Measurements from ENCODE around the gene CHL1. TPM values are rescaled to one million over a fixed set of nuclear protein-coding genes. Genes with fewer than 3 reads are reported as not detected.

The CHL1 gene
- polyA plus RNA-seq, 5 donors: 1.5 to 2.5 (median 1.9) TPM

DNA sequence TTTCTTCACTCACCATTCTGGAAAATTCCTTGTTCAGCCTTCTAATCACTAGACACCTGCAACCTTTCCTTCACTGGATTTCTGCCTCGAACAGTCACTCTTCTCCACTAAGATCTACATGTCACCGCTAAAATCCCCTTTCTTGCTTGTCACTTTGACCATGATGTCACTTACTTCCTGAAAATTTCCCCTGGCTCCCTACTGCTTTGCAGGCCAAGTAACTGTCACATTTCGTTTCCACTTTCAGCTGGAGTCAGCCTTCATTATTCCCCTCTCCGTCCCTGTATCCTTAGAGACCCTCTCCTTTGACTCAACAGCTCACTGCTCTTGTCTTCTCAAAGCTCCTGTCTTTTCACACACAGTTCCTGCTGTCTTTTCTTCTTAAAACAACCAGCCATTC, 15.9 kb downstream of the CHL1 start:
- DNase-seq: no peak

DNA sequence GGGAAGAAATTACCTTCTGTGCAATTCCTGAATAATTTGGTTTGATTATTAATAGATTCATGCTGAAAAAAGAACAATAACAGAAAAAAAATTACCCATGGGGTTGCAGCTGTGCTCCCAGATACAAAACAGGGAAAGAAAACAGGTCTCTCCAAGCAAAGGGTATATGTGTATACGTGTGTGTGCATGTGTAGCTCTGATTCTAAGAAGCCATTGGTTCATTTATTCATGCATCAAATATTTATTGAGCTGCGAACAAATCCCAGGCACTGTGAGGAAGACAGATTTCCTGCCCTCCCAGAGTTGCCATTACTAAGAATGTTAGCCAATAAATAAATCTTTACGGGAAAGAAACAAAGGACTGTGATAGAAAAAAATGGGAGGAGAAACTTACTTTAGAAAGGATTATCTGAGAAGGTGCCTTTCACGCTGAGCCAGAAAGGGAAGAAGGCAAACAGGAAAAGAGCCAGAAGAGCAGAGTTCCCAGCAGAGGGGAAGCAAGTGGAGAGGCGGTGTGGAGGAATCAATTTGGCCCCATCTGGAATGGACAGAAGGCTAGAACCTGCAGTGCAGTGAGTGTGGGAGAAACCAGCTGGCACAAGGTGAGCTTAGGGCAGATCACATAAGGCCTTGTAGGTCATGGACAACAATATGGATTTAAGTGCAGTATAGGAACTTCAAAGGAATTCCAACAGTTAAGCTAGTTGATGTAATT, 20.7 kb downstream of the CHL1 start:
- DNase-seq: no peak

DNA sequence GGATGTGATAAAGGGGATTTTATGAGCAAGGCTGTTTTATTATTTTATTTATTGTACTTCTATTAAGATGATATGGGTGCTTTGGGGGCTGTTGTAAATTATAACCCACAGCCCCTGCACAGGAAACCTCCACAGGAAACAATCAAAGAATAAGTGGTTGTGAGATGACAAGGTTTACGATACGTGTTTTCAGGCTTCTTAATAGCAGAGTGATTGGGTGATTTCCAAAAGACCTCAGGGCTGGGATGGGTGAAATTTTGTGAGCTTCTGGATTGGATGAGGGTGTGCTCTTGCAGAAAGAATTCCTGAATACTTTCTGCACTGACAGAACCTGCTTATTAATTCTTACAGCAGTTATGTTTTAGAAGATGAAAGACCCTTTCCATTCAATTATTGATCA, 21.4 kb downstream of the CHL1 start:
- no peak for DNase-seq

DNA sequence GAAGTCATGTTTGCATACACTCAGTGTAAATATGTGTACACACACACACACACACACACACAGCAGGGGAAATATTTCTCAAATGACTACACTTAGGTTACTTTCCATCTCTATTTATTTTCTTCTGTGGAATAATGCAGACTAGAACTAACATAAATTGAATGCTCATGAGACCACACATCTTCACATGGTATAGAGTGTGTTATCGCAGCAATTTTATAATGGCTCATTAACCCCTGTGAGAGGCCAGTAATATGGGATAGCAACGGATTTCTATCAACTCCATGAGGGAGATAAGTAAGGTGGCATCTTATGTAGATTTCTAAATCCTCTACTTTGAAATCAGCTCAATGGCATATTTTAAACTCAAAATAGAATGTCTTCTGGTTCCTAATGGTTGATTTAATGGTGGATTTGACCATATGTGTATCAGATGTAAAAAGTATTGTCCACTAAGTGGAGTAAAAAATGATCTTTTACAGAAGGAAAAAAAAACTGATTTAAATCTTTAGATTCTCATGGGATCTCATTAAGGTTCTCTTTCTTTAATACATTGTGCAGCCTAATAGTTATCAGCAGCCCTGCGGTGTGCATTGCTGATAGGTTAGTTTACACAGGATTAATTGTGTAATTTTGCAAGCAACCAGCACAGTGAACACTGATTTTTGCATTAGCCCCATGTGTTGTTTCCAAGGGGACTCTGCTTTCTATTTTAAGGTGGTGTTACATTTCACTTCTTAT, 32.0 kb downstream of the CHL1 start:
- DNase-seq: no peak

DNA sequence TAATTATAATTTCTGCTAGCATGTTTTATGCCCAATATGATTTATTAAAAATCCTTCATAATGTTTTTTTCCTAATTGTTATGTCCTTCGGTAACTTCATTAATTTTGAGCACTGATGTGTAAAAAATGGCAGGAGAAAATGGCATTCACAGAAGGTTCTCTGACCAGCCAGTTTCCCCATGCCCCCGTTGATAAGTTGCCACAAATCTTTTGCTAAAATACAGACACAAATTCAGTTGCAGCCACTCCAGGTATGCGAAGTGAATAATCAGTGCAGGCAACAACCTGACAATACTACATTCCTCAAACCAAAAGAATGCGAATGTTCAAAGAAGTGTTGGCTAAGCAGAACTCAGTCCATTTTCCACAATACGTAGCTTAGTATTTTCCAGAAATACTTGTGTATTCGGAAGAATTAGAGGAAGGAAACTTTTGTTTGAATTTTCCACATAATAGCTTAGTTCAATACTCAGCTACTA, 32.7 kb downstream of the CHL1 start:
- DNase-seq: no peak

DNA sequence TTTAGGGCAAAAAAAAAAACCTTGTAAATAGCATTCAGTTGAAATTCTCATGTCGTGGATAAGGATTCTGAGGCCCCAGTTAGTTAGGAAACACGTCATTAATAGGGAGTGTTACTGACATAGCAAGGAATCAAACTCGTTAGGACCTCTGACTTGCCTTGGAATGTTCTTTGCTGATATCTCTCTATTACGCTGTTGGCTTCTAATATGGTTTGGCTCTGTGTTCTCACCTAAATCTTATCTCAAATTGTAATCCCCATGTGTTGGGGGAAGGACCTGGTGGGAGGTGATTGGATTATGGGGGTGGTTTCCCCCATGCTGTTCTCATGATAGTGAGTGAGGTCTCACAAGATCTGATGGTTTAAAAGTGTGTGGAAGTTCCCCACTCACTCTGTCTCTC, 40.3 kb downstream of the CHL1 start:
- no peak for DNase-seq

DNA sequence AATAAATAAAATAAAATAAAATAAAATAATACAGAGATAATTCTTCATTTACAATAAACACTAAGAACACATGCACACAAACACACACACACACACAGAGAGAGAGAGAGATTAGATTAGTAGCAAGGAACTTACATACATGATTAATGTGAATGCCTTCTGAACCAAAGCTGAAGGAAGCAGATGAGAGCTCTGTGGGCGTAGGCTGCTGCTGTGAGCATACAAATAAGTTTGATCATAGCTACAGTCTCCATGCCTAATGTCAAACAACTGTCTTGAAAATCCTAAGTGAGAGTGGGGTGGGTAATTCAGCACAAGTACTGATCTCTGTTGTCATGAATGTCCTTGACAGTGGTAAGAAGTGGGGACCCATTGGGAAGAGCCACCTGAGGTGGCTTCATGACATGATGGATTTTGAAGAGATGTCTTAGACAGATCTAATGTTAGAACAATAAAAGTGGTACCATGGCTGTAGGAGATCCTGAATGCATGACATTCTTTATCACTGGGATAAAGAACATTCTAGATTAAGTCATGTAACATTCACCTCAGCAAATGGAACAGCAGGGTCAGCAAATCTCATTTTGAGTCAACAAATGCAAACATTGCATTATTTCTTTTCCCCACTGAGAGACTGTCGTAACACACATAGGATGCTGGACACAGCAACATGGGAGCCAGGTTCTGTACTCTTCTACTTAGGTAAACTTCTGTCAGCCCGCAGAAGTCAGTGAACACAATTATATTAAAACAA, 46.2 kb downstream of the CHL1 start:
- DNase-seq: no peak

DNA sequence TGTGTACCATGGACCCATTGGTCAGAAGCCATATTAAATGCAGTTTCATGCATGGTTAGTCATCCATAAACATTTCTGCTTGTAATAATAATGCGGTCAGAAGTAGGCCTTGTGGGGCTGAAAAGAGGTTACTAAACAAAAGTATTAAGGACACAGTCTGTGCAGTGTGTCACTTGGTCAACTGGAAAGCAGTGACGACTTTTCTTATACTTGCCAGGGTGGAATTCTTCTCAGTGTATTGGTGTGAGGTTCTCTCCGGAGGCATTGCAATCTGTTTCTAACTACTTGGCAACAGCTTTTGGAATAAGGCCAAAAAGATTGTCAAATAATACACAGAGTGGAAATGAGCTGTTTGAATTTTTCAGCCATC, 46.8 kb downstream of the CHL1 start:
- peak; percentile 70 to 73 for DNase-seq

DNA sequence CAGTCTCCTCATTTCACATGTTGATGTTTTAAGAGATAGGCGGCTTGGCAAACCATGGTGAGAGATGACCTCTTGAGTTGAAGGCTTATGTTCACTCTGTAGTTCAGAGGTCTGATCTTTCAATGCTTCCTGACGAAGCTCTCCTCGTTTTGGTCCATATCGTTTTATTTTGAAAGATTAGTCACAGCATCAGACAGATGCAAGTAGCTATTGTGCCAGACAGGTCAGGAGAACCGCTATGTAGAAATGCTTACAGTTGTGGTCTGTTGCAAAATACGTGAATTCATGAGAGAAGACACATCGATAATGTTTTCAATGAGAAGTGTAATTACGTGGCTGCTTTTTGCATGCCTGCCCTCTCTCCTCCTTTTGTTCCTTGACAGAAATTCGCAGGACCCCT, 47.5 kb downstream of the CHL1 start:
- no peak for DNase-seq

DNA sequence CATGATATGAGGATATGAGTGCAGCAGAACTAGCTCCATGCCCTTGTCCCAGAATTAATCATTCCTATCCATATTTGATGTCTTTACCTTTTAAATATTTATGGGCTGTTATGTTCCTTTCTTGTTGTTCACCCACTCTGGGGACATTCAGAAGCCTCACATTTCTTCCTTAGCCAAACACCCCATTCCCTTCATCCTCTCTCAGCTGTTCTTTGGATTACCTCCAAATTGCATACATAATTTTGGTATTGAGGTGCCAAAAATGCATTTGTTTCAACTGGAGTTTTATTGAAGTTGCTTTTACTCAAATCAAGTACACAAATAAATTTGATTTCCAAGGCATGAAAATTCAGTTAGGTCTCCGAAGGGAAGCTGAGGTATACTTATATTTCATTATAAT, 51.4 kb downstream of the CHL1 start:
- no peak for DNase-seq

DNA sequence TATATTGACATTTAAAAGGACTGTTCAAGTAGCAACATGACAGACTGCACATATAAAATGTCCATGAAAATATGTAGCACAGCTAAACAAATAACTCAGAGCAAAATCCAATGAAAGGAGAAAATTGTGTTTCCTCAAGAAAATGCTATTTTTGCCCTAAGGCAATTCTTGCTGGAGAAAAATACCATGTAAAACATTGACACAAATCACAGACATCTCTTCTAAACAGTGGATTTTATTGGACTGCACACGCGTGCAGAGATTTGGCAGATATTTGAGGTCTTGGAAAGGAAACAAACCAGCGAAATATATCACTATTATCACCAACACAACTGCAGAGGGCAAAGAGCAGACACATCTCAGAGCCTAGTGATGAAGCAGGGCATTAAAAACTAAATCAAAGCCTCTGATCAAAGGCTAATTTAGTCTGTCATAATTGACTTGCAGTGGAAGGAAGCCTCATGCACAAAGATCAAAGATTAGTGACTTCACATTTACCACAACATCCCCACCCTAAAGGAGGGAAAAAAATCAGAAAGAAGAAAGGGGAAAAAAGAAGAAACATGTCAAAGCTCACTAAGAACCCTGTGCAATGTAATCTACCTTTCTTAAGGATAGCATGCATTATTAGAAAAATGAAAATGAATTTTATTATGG, 52.4 kb downstream of the CHL1 start:
- DNase-seq: no peak

DNA sequence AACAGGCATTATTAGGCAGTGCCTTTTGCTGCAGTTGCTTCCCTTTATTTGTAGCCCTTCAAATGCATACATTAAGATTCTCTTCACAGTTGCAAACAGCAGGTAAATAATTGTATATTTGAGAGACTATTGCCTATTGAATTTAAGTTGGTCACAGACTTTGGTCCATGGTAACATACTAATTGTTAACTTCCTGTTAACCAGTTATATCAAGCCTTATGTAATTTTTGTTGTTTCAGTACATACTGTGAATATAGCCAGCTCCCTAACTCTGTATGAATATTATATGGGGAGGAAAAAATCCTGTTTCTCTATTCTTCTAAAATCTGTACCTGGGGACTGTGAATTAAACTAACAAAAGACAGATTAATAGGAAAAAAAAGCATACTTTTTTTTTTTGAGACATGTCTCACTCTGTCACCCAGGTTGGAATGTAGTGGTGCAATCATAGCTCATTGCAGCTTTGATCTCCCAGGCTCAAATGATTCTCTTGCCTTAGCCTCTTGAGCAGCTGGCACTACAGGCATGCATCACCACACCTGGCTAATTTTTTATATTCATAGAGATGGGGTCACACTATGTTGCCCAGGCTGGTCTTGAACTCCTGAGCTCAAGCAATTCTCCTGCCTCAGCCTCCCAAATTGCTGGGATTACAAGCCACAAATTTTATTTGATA, 53.2 kb downstream of the CHL1 start:
- DNase-seq: no peak

DNA sequence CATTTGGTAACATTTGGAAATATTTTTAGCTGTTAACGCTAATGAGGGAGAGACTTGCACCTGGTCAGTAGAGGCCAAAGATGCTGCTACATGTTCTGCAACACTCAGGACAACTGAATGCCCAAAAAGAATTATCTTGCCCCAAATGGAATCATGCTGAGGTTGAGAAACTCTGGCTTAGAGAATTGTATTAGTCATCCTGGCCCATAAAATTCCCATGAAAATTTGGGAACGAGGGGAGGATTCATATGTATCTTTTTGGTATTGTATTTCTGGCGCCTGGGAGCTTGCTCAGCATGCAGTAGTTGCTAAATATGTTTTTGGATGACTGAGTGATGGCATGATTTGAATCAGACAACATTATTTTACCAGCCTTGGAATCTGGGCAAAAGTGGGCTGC, 59.9 kb downstream of the CHL1 start:
- DNase-seq: no peak

DNA sequence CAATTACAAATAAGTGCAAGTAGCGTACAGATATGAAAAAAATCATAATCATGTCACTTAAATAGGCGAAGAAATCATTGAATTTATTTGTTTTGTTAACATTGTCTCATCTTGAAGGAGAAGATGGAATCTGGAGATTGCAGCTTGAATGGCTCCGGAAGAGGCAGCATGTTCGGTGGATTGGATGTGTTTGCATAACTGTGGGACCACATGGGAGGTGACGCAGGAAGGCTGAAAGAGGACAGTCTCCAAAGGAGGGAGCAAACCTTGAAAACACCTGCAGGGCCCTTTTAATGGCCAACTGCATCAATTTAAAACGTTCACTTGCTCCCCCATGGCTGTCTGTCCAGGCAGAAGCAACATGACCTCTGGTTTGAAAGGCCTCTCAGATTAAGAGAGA, 61.3 kb downstream of the CHL1 start:
- DNase-seq: no peak

DNA sequence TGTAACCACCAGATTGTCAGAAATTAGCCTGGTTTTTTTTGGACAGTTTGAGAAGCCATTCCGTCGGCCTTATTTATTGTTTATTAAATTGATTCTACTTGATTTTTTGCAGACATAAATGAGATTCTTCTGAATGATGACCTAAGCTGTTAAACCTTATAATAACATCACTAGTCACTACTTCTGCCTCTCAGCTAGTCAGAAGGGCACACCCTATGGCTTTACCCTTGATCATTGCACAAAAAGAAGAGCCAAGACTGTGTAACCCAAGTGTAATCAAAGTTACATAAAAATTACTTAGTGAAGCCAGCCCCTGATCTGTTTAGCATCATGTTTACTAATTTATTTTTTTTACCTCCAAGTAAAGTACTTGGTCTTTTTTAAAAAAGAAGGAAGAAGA, 64.3 kb downstream of the CHL1 start:
- no peak for DNase-seq

DNA sequence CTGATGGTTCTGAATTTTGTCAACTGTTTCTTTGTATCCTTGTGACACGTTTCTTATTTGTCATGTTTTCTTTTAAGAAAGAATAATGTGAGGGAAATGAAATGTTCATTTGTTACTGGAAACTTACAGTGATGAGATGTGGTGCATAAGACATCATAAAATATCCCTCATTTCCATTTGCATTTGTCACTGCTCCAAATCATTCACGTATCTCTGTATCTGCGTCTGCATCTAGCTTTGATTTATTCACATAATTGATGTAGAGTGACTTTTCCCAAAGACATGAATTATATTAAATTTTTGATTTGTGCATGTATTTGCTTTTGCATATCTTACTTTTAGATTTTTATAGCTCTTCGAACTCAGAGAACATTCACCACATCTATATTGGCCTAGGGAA, 66.8 kb downstream of the CHL1 start:
- no peak for DNase-seq

DNA sequence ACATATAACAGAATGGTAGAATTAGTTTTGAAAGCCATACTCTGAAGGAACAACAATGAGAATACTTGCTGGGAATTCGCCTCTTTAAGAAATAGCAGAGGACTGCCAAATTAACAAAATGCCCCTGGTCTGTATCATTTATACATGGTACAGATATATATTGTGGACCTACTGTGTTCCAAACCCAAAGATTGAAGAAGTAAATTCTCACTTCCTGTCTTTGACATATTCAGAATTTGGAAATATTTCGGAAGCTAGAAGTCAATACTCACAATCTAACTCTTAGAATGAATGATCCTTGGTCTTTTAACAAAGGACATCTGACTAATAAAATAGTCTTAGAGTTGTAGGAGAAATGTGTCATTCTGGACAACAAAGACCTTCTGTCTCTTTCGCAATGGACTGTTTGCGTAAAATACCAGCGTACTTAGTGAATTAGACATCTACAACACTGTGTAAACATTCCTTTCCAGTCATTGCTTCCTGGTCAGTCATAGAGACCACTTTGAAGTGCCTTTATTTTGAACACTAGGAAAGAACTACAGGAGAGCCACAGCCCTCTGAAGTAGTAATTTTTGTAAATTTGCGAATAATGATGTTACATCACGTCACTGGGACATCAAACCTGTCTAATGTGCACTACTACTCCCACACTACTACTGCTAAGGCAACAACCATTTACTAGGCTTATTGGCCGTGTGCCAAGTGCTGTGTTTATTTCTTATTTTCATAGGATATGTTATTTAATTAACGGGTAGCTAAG, 68.0 kb downstream of the CHL1 start:
- DNase-seq: no peak

DNA sequence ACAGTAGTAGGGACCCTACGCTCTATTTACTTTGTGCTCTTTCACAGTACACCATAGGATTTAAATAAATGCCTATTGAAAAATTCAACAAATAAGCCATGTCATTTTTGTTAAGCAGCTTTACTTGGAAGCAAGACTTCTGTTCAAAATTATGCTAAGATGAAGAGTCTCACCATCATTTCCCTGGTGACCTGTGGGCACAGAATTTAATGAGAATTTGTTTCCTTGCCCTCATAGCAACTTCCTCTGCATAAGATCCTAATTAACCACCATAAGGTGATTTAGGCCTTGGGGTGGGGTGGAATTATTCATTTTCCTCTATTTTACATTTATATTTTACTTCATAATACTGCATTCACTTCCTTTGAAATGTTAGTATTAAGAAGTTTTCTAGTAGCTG, 70.5 kb downstream of the CHL1 start:
- no peak for DNase-seq

DNA sequence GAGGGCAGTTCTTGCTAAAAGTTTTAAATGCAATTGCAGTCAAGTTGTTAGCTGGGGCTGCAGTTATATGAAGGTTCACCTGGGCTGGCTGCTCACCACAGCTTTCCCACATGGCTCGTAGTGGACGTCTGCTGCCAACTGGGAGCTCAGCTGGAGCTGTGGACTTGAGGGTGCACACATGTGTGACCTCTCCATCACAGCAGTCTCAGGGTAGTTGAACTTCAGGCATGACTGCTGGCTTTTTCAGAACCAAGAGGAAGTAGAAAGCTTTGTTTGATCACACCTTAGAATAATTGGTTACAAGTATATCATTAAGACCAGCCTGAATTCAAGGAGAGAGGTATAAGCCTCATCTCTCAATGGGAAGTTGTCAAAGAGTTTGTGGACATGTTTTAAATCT, 74.1 kb downstream of the CHL1 start:
- no peak for DNase-seq

DNA sequence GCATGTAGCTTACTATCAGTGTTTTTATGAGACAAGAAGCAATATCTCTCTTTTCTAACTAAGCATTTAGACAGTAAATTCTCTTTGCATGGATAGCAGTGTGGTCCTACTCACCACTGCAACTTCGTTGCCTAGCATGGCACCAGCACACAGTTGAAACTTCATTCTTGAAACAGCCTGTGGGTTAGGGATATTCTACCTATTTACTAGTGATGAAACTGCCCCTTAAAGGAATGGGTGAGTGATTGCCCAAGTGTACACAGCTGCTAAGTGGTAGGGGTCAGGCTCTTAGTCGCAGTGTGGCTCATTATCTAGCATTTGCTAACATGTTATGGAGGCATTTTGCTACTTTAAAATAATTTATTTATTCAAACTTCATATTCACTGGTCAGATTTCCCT, 78.4 kb downstream of the CHL1 start:
- no peak for DNase-seq

DNA sequence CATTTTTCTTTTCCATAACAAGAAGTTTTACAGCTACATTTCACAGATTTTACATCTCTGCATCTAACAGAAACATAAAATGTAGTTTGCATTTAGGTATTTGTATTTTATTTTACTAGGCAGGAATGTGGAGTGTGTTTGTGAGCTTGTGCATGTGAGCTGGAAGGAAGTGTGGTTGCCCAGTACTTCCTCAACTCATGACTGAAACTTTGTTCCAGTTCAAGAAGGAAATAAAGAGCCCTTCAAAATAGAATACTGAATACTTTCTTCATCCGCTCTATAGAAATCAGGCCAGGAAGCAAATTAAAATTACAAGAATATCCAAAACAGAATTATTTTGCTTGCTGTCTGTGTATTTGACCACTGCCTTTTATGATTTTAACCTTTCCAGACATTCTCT, 81.3 kb downstream of the CHL1 start:
- no peak for DNase-seq

Data from right lung (tissue), 5 donors.